GM18498 (cell line): ENCODE measurements around the gene PRKAB1.
"Not testable (repeated sequence)": the region's sequence is repeated elsewhere in the genome, so short reads cannot be mapped to it uniquely, and the experiment has no call there.

ENCODE experiments used
- ATAC-seq: cut with Tn5 transposase; IDR thresholded peaks from one replicate; pipeline ENCODE4 v1.9.1; 2021; ENCODE audit warnings: mild to moderate bottlenecking, moderate library complexity; ENCODE audit not compliant: unreplicated experiment

The PRKAB1 gene, protein sequence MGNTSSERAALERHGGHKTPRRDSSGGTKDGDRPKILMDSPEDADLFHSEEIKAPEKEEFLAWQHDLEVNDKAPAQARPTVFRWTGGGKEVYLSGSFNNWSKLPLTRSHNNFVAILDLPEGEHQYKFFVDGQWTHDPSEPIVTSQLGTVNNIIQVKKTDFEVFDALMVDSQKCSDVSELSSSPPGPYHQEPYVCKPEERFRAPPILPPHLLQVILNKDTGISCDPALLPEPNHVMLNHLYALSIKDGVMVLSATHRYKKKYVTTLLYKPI

DNA sequence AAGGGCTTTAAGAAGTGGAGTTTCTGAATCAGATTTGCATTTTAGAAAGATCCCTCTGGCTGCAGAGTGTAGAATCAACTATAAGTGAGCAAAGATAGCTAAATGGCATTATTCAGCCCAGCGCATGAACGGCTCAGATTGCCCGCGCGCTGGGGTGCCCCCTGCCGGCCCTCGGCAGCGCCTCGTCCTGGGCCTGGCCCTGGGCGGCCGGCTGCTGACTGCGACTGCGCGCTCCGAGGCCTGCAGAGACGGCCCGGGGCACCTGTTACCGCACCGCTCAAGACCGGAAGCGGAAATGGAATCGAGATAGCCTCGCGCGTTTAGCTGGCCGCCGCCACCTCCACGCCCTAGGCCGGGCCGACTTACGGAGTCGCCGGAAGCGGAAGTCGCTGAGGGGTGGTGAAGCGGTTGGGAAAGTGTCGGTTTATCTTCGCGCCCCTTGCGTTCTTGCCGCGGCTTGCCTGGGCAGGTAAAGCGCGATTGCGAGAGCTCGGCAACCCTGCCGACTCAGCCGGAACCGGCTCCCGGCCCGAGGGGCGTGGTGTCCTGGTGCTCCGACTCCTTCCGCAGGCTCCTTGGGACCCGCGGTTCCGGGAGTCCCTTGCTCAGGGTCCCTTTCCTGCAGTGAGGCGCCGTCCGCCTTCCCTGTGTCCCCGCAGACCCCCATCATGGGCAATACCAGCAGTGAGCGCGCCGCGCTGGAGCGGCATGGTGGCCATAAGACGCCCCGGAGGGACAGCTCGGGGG lies at the start of gene PRKAB1:
TSS of gene PRKAB1 (plus strand) at position 557 of the 747 bp plus-strand sequence. CDS start at position 669, 112 bp downstream.
- ATAC-seq, result peak; percentile 96

DNA sequence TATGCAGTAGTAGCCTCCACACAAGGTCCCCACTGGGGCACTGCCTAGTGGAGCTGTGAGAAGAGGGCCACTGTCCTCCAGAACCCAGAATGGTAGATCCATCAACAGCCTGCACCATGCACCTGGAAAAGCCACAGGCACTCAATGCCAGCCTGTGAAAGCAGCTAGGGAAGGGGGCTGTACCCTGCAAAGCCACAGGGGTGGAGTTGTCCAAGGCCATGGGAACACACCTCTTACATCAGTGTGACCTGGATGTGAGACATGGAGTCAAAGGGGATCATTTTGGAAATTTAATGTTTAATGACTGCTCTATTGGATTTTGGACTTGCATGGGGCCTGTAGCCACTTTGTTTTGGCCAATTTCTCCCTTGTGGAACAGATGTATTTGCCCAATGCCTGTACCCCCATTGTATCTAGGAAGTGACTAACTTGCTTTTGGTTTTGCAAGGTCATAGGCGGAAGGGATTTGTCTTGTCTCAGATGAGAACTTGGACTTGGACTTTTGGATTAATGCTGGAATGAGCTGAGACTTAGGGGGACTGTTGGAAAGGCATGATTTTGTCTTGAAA lies 49.5 kb upstream of the PRKAB1 start:
- ATAC-seq, result not testable (repeated sequence)

DNA sequence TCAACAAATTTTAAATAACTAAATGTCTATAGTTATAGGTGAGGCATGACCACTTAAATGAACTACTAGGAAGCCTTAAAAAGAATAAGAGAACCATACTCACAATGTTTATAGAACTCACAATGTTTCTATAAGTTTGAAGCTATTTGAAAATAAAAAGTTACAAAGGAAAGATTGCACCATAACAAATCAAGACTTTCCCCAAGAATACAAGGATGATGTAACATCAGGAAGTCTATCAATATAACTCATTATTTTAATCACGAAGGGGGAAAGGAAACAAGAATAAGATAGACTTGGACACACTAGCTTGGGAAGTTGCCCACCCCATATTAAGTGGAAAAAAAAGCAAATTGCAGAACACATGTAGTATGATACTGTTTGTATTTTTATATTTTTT lies 47.4 kb upstream of the PRKAB1 start:
- no peak for ATAC-seq

DNA sequence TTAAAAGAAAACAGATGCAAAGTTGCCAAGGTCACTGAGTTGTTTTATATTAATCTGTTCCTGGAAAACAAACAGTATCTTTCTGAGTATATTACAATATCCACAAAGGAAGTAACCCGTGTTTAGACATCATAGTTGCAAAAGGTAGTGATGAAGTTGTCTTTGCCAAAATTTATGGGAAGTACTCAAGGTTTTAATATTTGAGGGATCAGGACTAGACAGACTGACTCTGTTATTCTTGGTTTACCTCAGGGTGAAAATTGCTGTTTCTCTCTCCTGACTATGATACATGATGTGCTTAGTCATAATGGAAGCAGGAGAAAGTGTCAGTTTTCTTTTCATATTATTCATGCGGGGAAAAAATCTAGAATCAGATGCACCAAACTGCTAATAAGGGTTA lies 46.1 kb upstream of the PRKAB1 start:
- no peak for ATAC-seq

DNA sequence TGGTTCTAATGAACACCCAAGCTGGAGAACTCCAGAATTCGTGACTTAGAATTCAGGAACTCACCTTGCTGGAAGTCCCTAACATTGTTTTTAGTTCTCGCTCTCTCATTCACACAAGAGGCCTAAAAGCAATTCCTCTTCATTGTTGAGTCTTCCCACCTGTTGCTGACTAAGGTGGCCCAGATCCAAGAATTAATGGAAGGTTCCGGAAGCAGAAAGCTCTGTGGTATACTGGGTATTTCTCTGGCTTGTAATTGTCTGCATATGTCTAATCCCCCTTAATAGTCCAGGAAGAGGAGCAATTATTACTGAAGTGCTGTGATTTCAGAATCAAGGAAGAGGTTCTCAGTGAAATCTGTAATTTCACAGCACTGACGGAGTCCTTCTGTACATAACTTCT lies 43.0 kb upstream of the PRKAB1 start:
- no peak for ATAC-seq

DNA sequence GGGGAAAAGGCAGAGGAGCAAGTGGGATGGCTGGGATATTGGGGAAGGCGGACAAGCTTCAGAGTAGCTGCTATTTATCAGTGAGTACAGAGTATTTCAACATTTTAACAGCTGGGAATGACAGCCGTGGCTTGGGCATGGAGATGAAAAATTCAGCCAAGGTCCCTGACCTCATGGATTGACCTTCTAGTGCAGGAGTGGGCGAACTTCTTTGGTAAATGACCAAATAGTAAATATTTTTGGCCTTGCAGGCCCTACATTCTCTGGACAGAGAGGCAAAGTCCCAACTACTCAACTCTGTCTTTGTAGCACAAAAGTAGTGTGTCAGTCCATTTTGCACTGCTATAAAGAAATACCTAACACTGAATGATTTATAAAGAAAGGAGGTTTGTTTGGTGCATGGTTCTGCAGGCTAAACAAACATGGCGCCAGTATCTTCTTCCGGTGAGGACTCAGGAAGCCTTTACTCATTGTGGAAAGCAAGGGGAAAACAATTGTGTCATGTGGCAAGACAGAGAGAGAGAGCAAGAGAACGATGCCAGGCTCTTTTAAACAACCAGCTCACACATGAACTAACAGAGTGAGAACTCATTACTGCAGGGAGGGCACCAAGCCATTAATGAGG lies 40.8 kb upstream of the PRKAB1 start:
- ATAC-seq, result no peak

DNA sequence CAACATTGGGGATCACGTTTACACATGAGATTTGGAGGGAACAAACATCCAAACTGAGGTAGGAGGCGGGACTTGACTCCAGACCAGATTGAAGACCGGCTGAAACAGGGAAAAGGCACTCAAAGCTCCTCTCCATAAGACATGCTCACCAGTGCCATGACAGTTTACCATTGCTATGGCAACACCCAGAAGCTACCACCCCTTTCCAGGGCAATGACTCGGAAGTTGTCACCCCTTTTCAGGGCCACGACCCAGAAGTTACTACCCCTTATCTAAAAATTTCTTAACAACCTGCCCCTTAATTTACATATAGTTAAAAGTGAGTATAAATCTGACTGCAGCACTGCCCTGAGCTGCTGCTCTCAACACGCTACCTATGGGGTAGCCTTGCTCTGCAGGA lies 40.2 kb upstream of the PRKAB1 start:
- ATAC-seq, result no peak

DNA sequence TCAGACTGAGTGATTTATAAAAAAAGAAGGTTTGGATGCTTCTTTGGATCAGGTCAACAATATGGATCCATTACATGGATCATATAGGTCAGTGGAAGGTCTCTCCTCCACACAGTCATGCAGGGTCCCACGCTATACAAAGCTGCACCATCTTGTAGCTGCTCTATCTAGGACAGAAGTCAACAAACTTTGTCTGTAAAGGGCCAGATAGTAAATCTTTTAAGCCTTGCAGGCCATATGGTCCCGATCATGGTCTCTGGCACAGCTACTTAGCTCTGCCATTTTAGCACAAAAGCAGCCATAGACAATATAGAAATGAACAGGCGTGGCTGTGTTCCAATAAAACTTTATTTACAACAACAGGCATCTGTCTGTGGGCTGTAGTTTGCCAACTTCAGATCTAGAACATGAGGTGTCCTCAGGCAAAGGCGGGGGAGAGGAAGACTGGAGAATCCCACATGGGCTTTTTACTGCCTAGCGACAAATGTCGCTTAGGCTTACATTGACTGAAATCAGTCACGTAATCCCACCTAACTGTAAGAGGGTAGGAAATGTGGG lies 37.6 kb upstream of the PRKAB1 start:
- no peak for ATAC-seq

DNA sequence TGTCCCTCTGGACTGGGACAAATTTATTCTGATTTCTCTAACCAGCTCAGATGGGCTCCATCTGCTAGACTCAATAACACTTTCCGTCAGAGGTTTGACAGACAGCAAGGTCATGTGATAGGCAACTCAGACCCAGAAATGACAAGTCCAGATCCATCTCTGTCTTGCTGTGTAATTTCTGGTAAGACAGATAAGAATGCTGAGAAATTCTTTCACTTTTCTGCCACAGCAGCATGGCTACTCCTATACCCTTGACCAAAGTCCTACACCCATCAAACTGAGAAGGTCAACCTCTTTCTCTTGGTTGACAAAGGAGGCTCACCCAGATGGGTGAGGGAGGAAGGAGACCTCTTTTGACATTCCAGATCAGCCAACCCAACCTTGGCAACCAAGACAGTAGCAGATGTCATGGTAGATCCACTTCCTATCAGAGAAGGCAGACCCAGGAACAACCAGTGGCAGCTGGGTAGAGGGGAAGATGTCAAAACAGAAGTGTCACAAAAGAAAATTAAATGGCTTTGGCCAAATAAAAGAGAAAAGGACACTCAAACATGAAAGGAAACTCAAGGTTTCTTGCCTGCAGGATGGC lies 36.9 kb upstream of the PRKAB1 start:
- no peak for ATAC-seq

DNA sequence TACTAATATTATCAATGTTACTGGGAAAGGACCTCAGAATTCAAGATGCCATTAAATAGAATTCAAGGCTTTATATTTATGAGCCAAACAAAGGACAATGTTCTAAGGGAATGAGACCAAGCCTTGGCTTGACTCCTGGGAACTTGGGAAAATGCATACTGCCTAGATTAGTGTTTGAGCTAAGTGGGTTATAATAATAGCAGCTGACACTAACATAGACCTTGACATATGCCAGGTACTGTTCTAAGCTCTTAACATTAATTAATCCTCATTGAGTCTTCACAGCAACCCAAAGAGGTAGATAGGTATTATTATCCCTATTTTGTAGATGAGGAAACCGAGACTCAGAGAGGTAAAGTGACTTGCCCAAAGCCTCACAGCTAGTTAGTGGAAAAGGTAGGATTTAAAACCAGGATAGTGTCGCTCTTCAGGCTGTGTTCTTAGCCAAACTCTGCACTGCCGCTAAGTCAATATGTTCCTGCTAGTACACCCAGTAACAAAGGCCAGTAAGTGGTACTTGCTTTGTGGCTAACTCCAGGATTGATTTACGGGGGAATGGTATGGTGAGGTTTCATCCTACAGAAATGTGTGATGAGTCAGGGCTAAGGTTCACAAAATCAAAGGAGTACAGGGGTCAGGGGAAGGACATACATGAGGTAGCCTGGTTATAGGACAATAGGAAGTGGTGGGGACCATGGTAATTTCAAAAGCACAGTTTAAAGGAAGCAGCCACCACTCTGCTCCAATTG lies 35.8 kb upstream of the PRKAB1 start:
- ATAC-seq, result no peak

DNA sequence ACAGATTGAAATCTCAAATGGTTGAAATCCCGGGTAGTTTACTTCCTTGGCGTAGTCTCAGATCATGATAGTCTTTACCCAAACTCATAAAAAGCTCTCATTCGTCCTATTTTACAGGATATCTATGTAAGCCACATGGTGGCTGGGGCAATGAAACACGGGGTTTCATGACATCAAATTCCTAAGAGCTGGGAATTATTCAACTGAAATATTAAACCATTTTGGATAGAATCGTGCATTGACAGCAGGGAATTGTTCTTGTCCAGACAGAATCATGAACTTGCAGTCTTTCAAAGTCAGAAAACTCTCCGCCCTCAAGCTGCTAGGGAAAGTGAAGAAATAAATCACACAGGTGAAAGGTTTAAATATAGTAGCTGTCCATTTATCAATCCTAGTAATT lies 33.2 kb upstream of the PRKAB1 start:
- no peak for ATAC-seq

DNA sequence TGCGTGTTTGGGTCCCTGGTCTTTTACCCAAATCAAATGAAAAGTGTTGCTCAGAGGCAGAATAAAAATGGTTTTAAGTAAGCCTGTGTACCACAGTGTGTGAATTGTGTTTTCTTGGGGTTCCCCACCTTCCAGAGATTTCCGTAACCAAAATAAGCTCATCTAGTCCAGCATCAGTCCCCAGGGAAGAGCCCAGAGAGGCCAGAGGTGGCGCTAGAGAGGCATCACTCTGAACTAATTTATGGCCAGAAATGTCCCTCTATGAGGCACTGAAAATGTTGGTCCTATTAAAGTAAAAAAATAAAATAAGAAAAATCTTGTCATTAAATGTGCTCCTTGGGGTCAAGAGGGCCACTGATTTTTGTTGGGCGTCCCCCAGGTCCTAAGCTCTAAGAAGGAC lies 24.9 kb upstream of the PRKAB1 start:
- ATAC-seq, result no peak

DNA sequence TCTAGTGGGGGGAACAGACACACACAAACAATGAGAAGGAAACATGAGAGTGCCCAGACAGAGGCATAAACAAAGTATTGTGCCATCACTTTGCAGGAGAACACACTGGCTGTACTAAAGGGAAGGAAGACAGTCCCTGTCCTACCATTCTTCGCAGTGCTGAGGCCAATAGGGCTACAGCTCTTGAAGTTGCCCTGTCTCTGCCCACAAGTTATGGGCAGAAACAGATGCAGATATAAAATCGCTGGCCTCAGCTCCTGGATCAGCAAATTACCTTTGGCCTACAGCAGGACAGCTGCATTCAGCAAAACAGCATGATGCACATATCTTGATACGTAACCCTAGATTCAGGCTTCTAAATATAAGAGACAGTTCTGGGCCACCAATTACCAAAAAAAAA lies 23.0 kb upstream of the PRKAB1 start:
- no peak for ATAC-seq

DNA sequence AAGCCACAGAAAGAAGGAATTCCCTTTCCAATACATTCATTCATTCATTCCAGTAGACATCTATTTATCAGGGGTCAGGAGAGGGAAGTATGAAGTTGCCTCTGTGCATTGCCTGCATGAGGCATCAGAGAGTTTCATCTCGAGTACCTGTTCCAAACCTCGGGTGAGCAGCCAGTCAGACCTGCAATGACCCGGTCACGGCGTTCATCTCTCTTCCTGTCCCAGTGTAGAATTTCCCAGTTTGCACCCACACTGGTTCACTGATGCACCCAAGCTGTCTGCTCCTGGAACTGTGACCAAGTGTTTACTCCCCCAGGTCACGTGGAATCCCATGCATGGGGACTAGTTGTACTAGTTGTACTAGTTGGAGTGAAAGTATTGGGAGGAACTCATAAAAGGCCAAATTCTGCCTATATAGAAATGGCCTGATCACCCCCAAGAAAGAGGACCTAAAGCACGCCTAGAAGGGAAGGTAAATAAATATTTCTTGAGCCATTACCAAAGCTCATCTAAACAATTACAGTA lies 22.3 kb upstream of the PRKAB1 start:
- ATAC-seq, result no peak

DNA sequence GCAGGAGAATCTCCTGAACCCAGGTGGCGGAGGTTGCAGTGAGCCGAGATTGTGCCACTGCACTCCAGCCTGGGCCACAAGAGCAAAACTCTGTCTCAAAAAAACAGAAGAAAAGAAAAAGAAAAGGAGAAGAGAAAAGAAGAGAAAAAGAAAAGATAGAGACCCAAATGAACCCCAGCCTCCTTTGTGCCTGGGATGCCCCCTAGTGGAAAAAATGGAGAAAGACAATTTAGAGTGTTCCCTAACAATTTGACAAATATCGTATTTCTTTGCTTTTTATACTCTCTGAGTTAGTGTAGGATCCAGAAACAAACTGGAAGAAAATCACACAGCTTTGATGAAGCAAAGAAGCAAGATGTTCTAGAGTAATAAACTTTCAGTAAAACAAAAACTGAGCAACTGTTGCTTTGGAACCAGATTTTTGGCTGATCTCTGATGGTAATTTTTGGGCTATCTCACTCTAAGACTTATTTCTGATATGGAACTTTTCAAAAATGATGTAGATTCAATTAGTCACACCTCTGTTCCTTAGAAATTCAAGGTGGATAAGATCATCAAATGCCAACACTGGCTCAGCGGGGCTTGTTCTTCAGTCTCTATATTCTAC lies 18.6 kb upstream of the PRKAB1 start:
- ATAC-seq, result no peak

DNA sequence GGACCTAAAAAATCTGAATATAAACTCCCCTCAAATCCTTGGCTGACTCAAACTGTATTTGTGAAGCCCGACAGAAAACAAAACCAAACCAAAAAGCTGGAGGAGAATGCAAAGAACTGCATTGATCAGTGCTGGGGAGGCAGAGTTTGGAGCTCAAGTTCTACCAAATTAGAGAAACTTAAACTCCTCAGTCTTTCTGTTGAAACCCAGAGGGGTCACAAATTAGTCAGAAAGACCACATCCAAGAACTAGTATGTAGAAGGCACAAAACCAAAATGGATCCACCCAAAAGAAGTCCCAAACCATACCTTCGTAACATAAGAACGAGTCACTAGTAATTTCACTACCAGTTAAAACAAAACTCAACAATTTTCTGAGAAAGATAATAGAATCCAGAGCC lies 15.3 kb upstream of the PRKAB1 start:
- ATAC-seq, result no peak

DNA sequence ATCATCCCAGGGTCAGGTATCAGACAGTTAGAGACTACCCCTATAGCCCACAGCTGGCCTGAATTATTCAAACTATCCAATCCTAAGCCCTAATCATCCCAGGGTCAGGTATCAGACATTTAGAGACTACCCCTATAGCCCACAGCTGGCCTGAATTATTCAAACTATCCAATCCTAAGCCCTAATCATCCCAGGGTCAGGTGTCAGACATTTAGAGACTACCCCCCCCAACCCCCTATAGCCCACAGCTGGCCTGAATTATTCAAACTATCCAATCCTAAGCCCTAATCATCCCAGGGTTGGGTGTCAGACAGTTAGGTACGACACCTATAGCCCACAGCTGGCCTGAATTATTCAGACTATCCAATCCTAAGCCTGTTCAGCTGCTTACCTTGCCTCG lies 10.9 kb upstream of the PRKAB1 start:
- not testable (repeated sequence) for ATAC-seq

DNA sequence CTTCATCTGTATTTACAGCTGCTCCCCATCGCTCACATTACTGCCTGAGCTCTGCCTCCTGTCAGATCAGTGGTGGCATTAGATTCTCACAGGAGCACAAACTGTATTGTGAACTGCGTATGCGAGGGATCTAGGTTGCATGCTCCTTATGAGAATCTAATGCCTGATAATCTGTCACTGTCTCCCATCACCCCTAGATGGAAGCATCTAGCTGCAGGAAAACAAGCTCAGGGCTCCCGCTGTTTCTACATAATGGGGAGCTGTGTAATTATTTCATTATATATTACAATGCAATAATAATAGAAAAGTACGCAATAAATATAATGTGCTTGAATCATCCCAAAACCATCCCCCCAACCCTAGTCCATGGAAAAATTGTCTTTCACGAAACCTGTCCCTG lies 9.8 kb upstream of the PRKAB1 start:
- not testable (repeated sequence) for ATAC-seq

DNA sequence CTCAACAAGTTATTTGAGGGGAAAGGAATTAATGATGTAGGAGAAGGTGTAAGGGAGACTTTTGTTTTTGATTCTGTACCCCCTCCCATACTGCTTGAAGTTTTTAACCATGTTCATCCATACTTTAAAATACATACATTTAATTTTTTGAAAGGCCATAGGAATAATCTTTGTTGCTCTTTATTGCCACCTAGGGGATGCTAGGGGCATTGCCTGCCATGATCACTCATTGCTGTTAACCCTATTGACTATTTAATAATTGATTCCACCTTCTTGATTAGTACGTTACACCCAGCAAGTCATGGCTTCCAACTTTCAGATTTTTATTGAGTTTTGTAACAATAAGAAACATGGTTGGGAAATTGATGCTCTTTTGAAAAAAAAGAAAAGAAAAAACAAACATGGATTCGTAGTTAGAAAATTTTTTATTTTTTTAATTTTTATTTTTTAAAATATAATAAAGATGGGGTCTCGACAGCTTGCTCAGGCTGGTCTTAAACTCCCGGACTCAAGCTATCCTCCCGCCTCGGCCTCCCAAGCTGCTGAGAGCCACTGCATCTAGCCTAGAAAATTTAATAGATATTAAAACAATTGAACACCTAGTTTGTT lies 8.5 kb upstream of the PRKAB1 start:
- no peak for ATAC-seq
